ENCODE data around the gene PGAP1.

Gene PGAP1

GRCh38 chr2:196792865-196793264 is 133.6 kb downstream of the PGAP1 start:
- DNase-seq (ENCODE audit: low read depth) = no peak

- no peak for DNase-seq (ENCODE audit: low read depth)
Measured at GRCh38 chr2:196783431-196784094, 142.9 kb downstream of the PGAP1 start.
